ENCODE data around the gene PPP1R8.

GRCh38 chr1:27804791-27805190, 25.8 kb upstream of the PPP1R8 start:
- TF ChIP-seq NRF1 (conservative IDR thresholded peaks at IDR 0.05; ENCODE audit: low read depth, low read length): no peak
- TF ChIP-seq HDAC2 (IDR thresholded peaks at IDR 0.05): no peak
- TF ChIP-seq CEBPB (IDR thresholded peaks at IDR 0.05; ENCODE audit: borderline replicate concordance in 1 of 2, low read depth in 2 of 2, low read length in 2 of 2): no peak
- TF ChIP-seq CTCF (IDR thresholded peaks at IDR 0.05 in 2 of 3, conservative IDR thresholded peaks at IDR 0.05 in 1 of 3; ENCODE audit: control insufficient read depth in 2 of 3, extremely low read depth in 1 of 3, insufficient read depth in 1 of 3, low read depth in 3 of 3, low read length in 3 of 3): no peak
- TF ChIP-seq CHD2 (IDR thresholded peaks at IDR 0.05; ENCODE audit: borderline replicate concordance, low read depth, low read length): no peak
